ENCODE results near the gene OR4C11. TPM values are rescaled to one million over a fixed set of nuclear protein-coding genes. Genes with fewer than 3 reads are reported as not detected.

OR4C11 gene
- total and polyA plus RNA-seq, 8 donors, result not detected

DNA sequence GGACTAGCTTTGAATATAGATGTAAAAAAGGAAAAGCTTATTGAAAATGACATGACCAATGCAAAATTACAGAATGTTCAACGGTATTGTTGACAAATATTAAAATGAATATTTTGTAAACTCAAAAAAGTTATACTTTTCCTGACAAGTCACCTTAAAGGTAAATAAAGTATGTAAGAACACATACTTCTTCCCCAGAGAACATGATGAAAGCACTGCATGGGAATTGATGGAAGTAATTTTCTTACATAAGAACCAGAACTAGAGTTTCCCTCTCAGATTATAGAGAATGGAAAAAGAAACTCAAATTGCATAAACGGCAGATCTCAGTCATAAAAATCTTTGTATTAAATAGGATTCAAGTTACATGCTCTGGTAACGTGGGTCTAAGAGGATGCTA, 27.4 kb upstream of the OR4C11 start, which contains the start of gene OR4P4:
OR4P4 (plus strand) TSS at position 301 of the 400 bp plus-strand sequence.
- Histone ChIP-seq H3K27me3 (no peaks in the 10 kb centered on the region), H3K36me3 (no peaks in the 10 kb centered on the region), H3K9me3 (peaks cover 0 to 7% (median 0%) of the 10 kb centered on the region in 4 donors), H3K4me3 (no peak within 1 kb of the TSS), H3K27ac (no peak within 1 kb of the TSS), H3K4me1 (no peaks in the 10 kb centered on the region)
- DNase-seq, result no peak
- no peak for TF ChIP-seq POLR2A (IDR thresholded peaks at IDR 0.05)
- no peak for TF ChIP-seq EP300 (IDR thresholded peaks at IDR 0.05)
- TF ChIP-seq POLR2AphosphoS5 (IDR thresholded peaks at IDR 0.05), result no peak
- TF ChIP-seq, protein P1, sequence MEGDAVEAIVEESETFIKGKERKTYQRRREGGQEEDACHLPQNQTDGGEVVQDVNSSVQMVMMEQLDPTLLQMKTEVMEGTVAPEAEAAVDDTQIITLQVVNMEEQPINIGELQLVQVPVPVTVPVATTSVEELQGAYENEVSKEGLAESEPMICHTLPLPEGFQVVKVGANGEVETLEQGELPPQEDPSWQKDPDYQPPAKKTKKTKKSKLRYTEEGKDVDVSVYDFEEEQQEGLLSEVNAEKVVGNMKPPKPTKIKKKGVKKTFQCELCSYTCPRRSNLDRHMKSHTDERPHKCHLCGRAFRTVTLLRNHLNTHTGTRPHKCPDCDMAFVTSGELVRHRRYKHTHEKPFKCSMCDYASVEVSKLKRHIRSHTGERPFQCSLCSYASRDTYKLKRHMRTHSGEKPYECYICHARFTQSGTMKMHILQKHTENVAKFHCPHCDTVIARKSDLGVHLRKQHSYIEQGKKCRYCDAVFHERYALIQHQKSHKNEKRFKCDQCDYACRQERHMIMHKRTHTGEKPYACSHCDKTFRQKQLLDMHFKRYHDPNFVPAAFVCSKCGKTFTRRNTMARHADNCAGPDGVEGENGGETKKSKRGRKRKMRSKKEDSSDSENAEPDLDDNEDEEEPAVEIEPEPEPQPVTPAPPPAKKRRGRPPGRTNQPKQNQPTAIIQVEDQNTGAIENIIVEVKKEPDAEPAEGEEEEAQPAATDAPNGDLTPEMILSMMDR (IDR thresholded peaks at IDR 0.05), result no peak
- intact Hi-C loops (cut with DNase I; ENCODE audit: low total_unique reads), result no loop called here
- WGBS, 5 donors, result 38 to 51% (median 44%) methylated on average over 3 of the region's 3 CpGs

DNA sequence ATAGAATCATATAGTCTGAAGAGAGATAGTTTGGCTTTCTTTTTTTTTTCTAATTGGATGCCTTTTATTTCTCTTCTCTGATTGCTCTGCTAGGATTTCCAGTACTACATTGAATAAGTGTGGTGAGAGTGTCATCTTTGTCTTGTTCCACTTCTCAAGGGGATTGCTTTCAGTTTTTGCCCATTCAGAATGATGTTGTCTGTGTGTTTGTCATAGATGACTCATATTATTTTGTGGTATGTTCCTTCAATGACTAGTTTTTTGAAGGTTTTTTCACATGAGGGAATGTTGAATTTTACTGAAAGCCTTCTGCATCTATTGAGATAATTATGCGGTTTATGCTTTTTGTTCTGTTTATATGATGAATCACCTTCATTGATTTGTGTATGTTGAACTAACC, 17.1 kb upstream of the OR4C11 start:
- Histone ChIP-seq H3K27me3 (no peaks in the 10 kb centered on the region), H3K9me3 (peaks cover 0 to 26% (median 0%) of the 10 kb centered on the region in 4 donors), H3K36me3 (no peaks in the 10 kb centered on the region), H3K4me1 (no peaks in the 10 kb centered on the region), H3K27ac (no peak overlapping the region), H3K4me3 (no peak overlapping the region)
- intact Hi-C loops (cut with DNase I; ENCODE audit: low total_unique reads), result no loop called here
- 69 to 96% (median 81%) methylated on average over 1 of the region's 1 CpG for WGBS, 5 donors
- no peak for DNase-seq
- no peak for TF ChIP-seq EP300 (IDR thresholded peaks at IDR 0.05)
- no peak for TF ChIP-seq POLR2AphosphoS5 (IDR thresholded peaks at IDR 0.05)

DNA sequence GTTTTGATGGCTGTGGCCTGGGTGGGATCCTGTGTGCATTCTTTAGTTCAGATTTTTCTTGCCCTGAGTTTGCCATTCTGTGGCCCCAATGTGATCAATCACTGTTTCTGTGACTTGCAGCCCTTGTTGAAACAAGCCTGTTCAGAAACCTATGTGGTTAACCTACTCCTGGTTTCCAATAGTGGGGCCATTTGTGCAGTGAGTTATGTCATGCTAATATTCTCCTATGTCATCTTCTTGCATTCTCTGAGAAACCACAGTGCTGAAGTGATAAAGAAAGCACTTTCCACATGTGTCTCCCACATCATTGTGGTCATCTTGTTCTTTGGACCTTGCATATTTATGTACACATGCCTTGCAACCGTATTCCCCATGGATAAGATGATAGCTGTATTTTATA, 34.9 kb downstream of the OR4C11 start:
- H3K27ac ChIP-seq, result no peak overlapping the region
- no peaks in the 10 kb centered on the region for H3K4me1 ChIP-seq
- intact Hi-C loops (cut with DNase I; ENCODE audit: low total_unique reads), result no loop called here
- H3K4me3 ChIP-seq, result no peak overlapping the region
- no peaks in the 10 kb centered on the region for H3K36me3 ChIP-seq
- WGBS, 5 donors, result 32 to 41% (median 33%) methylated on average over 1 of the region's 1 CpG
- DNase-seq, result no peak
- H3K9me3 ChIP-seq, result peaks cover 0 to 36% (median 10%) of the 10 kb centered on the region in 4 donors
- TF ChIP-seq EP300 (IDR thresholded peaks at IDR 0.05) (no peak), POLR2A (IDR thresholded peaks at IDR 0.05) (no peak), POLR2AphosphoS5 (IDR thresholded peaks at IDR 0.05) (no peak)
- TF ChIP-seq, protein P1 (IDR thresholded peaks at IDR 0.05), result no peak
- no peaks in the 10 kb centered on the region for H3K27me3 ChIP-seq

DNA sequence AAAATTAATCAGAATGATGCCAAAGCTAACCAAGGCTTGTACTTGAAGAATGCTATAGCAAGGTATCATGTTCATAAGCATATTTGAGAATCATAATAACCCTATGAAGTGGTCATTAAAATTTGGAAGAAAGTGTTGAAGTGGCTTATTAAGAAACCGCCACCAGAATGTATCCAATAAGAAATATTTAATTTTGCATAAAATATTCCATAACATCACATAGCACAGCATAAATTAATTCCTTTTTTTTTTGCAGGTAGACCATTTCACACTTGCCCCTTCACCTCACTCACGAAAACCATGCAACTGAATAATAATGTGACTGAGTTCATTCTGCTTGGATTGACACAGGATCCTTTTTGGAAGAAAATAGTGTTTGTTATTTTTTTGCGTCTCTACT, 35.6 kb downstream of the OR4C11 start, which contains the start of gene OR4C16:
OR4C16 (plus strand) TSS at position 301 of the 400 bp plus-strand sequence; CDS start at position 301, 0 bp downstream.
- TF ChIP-seq, protein P1 (IDR thresholded peaks at IDR 0.05), result no peak
- TF ChIP-seq EP300 (IDR thresholded peaks at IDR 0.05), result no peak
- no peak for TF ChIP-seq POLR2AphosphoS5 (IDR thresholded peaks at IDR 0.05)
- TF ChIP-seq POLR2A (IDR thresholded peaks at IDR 0.05), result no peak
- Histone ChIP-seq H3K27ac (no peak within 1 kb of the TSS), H3K4me3 (no peak within 1 kb of the TSS), H3K9me3 (peaks cover 0 to 31% (median 5%) of the 10 kb centered on the region in 4 donors), H3K4me1 (no peaks in the 10 kb centered on the region), H3K36me3 (no peaks in the 10 kb centered on the region), H3K27me3 (no peaks in the 10 kb centered on the region)
- intact Hi-C loops (cut with DNase I; ENCODE audit: low total_unique reads), result no loop called here
- 57 to 82% (median 77%) methylated on average over 3 of the region's 3 CpGs for WGBS, 5 donors
- DNase-seq, result no peak

DNA sequence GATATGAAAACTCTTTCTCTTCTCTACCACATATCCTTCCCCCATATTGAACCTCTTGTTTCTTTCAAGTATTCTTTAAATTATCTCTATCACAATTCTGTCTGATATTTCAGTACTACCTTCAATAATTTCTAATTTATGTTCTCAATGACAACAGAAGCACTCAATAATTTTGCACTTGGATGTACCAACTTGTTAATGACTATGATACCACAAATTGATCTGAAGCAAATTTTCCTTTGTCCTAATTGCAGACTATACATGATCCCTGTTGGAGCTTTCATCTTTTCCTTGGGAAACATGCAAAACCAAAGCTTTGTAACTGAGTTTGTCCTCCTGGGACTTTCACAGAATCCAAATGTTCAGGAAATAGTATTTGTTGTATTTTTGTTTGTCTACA, 53.3 kb downstream of the OR4C11 start, which contains the start of gene OR4C15:
OR4C15 (plus strand) TSS at position 301 of the 400 bp plus-strand sequence; CDS start at position 301, 0 bp downstream.
- Histone ChIP-seq H3K36me3 (no peaks in the 10 kb centered on the region), H3K27me3 (no peaks in the 10 kb centered on the region), H3K4me1 (no peaks in the 10 kb centered on the region), H3K27ac (no peak within 1 kb of the TSS), H3K4me3 (no peak within 1 kb of the TSS), H3K9me3 (peaks cover 0 to 28% (median 3%) of the 10 kb centered on the region in 4 donors)
- TF ChIP-seq POLR2AphosphoS5 (IDR thresholded peaks at IDR 0.05), result no peak
- no peak for TF ChIP-seq POLR2A (IDR thresholded peaks at IDR 0.05)
- TF ChIP-seq EP300 (IDR thresholded peaks at IDR 0.05), result no peak
- TF ChIP-seq, protein P1 (IDR thresholded peaks at IDR 0.05), result no peak
- intact Hi-C loops (cut with DNase I; ENCODE audit: low total_unique reads), result no loop called here
- no peak for DNase-seq

All from stomach (tissue), 9 donors.